PFSK-1 (cell line): ENCODE results near the gene LCN12.

Experiments used
- FOXP2 ChIP-seq: optimal IDR thresholded peaks from 2 replicates; pipeline ENCODE3; 2011; ENCODE audit warnings: borderline replicate concordance, control low read depth, inconsistent platforms; ENCODE audit not compliant: insufficient read depth; ENCODE audit errors: extremely low read length, extremely low read depth
- POLR2AphosphoS5 ChIP-seq: IDR thresholded peaks from 2 replicates; pipeline ENCODE4 v1.6.1; 2012; ENCODE audit warnings: low read depth, mild to moderate bottlenecking, control low read depth, low read length, moderate library complexity
- REST ChIP-seq, 2 experiments: IDR thresholded peaks; 2 replicates each; pipeline versions ENCODE4 v1.6.1 to v1.8.0; 2011 to 2012; ENCODE audit warnings: low read depth in 2 of 2, low read length in 2 of 2, control low read depth in 1 of 2, inconsistent platforms in 1 of 2, mild to moderate bottlenecking in 1 of 2, moderate library complexity in 1 of 2; ENCODE audit not compliant: insufficient read depth in 1 of 2
- SIN3A ChIP-seq: IDR thresholded peaks from 2 replicates; pipeline ENCODE4 v1.6.1; 2012; ENCODE audit warnings: mild to moderate bottlenecking, low read length, moderate library complexity, borderline replicate concordance; ENCODE audit not compliant: insufficient read depth
- TAF1 ChIP-seq: IDR thresholded peaks from 2 replicates; pipeline ENCODE4 v1.6.1; 2012; ENCODE audit warnings: low read length, control low read depth, borderline replicate concordance; ENCODE audit not compliant: insufficient read depth

The LCN12 gene

GRCh38 chr9:136995362-136995761, 43.3 kb downstream of the LCN12 start:
- no peak for TF ChIP-seq REST (IDR thresholded peaks at IDR 0.05; ENCODE audit: insufficient read depth in 1 of 2, low read depth in 2 of 2, low read length in 2 of 2)
- TF ChIP-seq POLR2AphosphoS5 = no peak
- TF ChIP-seq FOXP2 = no peak
- TF ChIP-seq TAF1 = no peak
- TF ChIP-seq SIN3A = no peak

- TF ChIP-seq REST (IDR thresholded peaks at IDR 0.05; ENCODE audit: insufficient read depth in 1 of 2, low read depth in 2 of 2, low read length in 2 of 2) (no peak), POLR2AphosphoS5 (no peak), FOXP2 (no peak), SIN3A (no peak), TAF1 (no peak)
These were observed 43.8 kb downstream of the LCN12 start for GRCh38 chr9:136995772-136996311.

GRCh38 chr9:136996361-136997292, 44.6 kb downstream of the LCN12 start, which contains the start of gene CLIC3:
Gene CLIC3 (minus strand): TSS chr9:136996568. CDS start chr9:136996543, 25 bp downstream.
- TF ChIP-seq POLR2AphosphoS5 = no peak
- TF ChIP-seq SIN3A = no peak
- no peak for TF ChIP-seq TAF1
- TF ChIP-seq REST (IDR thresholded peaks at IDR 0.05; ENCODE audit: insufficient read depth in 1 of 2, low read depth in 2 of 2, low read length in 2 of 2) = no peak
- no peak for TF ChIP-seq FOXP2

GRCh38 chr9:136997371-136997770, 45.3 kb downstream of the LCN12 start:
- TF ChIP-seq SIN3A (no peak), REST (IDR thresholded peaks at IDR 0.05; ENCODE audit: insufficient read depth in 1 of 2, low read depth in 2 of 2, low read length in 2 of 2) (no peak), POLR2AphosphoS5 (no peak), TAF1 (no peak), FOXP2 (no peak)

- no peak for TF ChIP-seq SIN3A
These were observed 45.8 kb downstream of the LCN12 start for GRCh38 chr9:136997830-136998234.
